ENCODE data around the gene FUT8.
"Not testable (repeated sequence)": the region's sequence is repeated elsewhere in the genome, so short reads cannot be mapped to it uniquely, and the experiment has no call there.

Gene FUT8

GRCh38 chr14:65419593-65420252 is 7.2 kb downstream of the FUT8 start:
- no peak for DNase-seq (ENCODE audit: low read depth)

- peak; percentile 85 for DNase-seq (ENCODE audit: low read depth)
These were observed 8.9 kb downstream of the FUT8 start for GRCh38 chr14:65421201-65421981.

- no peak for DNase-seq (ENCODE audit: low read depth)
These were observed 9.7 kb downstream of the FUT8 start for GRCh38 chr14:65422088-65422834.

GRCh38 chr14:65423982-65424381 is 11.5 kb downstream of the FUT8 start:
- DNase-seq (ENCODE audit: low read depth), result no peak

- no peak for DNase-seq (ENCODE audit: low read depth)
These were observed 12.0 kb downstream of the FUT8 start for GRCh38 chr14:65424531-65424930.

GRCh38 chr14:65425885-65426284 is 13.4 kb downstream of the FUT8 start:
- no peak for DNase-seq (ENCODE audit: low read depth)

GRCh38 chr14:65426902-65427301 is 14.4 kb downstream of the FUT8 start:
- not testable (repeated sequence) for DNase-seq (ENCODE audit: low read depth)

GRCh38 chr14:65428691-65429090 is 16.2 kb downstream of the FUT8 start:
- no peak for DNase-seq (ENCODE audit: low read depth)

- DNase-seq (ENCODE audit: low read depth), result no peak
These were observed 17.2 kb downstream of the FUT8 start for GRCh38 chr14:65429757-65430156.

GRCh38 chr14:65431245-65431644 is 18.7 kb downstream of the FUT8 start:
- DNase-seq (ENCODE audit: low read depth), result no peak

GRCh38 chr14:65431951-65432350 is 19.4 kb downstream of the FUT8 start:
- DNase-seq (ENCODE audit: low read depth), result peak; percentile 31

- DNase-seq (ENCODE audit: low read depth), result no peak
These were observed 19.9 kb downstream of the FUT8 start for GRCh38 chr14:65432361-65432948.

GRCh38 chr14:65433157-65433556 is 20.6 kb downstream of the FUT8 start:
- no peak for DNase-seq (ENCODE audit: low read depth)

- DNase-seq (ENCODE audit: low read depth), result no peak
These were observed 21.1 kb downstream of the FUT8 start for GRCh38 chr14:65433646-65434045.

- peak; percentile 31 for DNase-seq (ENCODE audit: low read depth)
These were observed 21.8 kb downstream of the FUT8 start for GRCh38 chr14:65434216-65434850.

- no peak for DNase-seq (ENCODE audit: low read depth)
These were observed 25.9 kb downstream of the FUT8 start for GRCh38 chr14:65438266-65438933.

- no peak for DNase-seq (ENCODE audit: low read depth)
These were observed 26.6 kb downstream of the FUT8 start for GRCh38 chr14:65439117-65439516.

GRCh38 chr14:65440230-65440629 is 27.7 kb downstream of the FUT8 start:
- DNase-seq (ENCODE audit: low read depth), result no peak

- DNase-seq (ENCODE audit: low read depth), result no peak
These were observed 31.7 kb downstream of the FUT8 start for GRCh38 chr14:65444230-65444629.

GRCh38 chr14:65446159-65446558 is 33.6 kb downstream of the FUT8 start:
- peak; percentile 73 for DNase-seq (ENCODE audit: low read depth)

GRCh38 chr14:65449647-65450046 is 37.1 kb downstream of the FUT8 start:
- DNase-seq (ENCODE audit: low read depth), result no peak

Data from EH (cell line).